ENCODE measurements around the gene FAM184A.

The FAM184A gene

GRCh38 chr6:119065382-119065781 is 13.1 kb downstream of the FAM184A start:
- no peaks in the 10 kb centered on the region for H3K36me3 ChIP-seq (ENCODE audit: insufficient read depth, low read length)
- TF ChIP-seq, protein P1, sequence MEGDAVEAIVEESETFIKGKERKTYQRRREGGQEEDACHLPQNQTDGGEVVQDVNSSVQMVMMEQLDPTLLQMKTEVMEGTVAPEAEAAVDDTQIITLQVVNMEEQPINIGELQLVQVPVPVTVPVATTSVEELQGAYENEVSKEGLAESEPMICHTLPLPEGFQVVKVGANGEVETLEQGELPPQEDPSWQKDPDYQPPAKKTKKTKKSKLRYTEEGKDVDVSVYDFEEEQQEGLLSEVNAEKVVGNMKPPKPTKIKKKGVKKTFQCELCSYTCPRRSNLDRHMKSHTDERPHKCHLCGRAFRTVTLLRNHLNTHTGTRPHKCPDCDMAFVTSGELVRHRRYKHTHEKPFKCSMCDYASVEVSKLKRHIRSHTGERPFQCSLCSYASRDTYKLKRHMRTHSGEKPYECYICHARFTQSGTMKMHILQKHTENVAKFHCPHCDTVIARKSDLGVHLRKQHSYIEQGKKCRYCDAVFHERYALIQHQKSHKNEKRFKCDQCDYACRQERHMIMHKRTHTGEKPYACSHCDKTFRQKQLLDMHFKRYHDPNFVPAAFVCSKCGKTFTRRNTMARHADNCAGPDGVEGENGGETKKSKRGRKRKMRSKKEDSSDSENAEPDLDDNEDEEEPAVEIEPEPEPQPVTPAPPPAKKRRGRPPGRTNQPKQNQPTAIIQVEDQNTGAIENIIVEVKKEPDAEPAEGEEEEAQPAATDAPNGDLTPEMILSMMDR (conservative IDR thresholded peaks at IDR 0.05; ENCODE audit: low read length), result no peak
- TF ChIP-seq EZH2phosphoT487 (IDR thresholded peaks at IDR 0.05; ENCODE audit: borderline replicate concordance), result no peak

GRCh38 chr6:119063491-119063890 is 15.0 kb downstream of the FAM184A start:
- Histone ChIP-seq H3K4me1 (ENCODE audit: insufficient read depth, low read length, poor library complexity, severe bottlenecking) (no peaks in the 10 kb centered on the region), H3K36me3 (ENCODE audit: insufficient read depth, low read length) (no peaks in the 10 kb centered on the region), H2AFZ (ENCODE audit: low read length) (no peak overlapping the region), H3K4me3 (ENCODE audit: low read length, poor library complexity, severe bottlenecking) (no peak overlapping the region), H3K4me2 (ENCODE audit: low read depth, low read length, poor library complexity, severe bottlenecking) (no peak overlapping the region), H3K9me3 (ENCODE audit: insufficient read depth, low read depth, low read length) (no peaks in the 10 kb centered on the region), H3K9me2 (replicated peaks; ENCODE audit: low read depth, low read length) (no peaks in the 10 kb centered on the region), H4K20me1 (ENCODE audit: insufficient read depth, low read length, poor library complexity, severe bottlenecking) (no peaks in the 10 kb centered on the region), H3F3A (ENCODE audit: low read depth) (no peaks in the 10 kb centered on the region), H3K27me3 (ENCODE audit: insufficient read depth, low read length, poor library complexity, severe bottlenecking) (no peaks in the 10 kb centered on the region), H3K9ac (ENCODE audit: low read depth, low read length, poor library complexity, severe bottlenecking) (no peak overlapping the region), H3K79me2 (ENCODE audit: insufficient read depth, low read length) (no peaks in the 10 kb centered on the region)
- TF ChIP-seq, protein P1 (conservative IDR thresholded peaks at IDR 0.05; ENCODE audit: low read length), result no peak
- no peak for TF ChIP-seq EZH2phosphoT487 (IDR thresholded peaks at IDR 0.05; ENCODE audit: borderline replicate concordance)

More at GRCh38 chr6:119065382-119065781, 13.1 kb downstream of the FAM184A start:
- Histone ChIP-seq H3K79me2 (ENCODE audit: insufficient read depth, low read length) (no peaks in the 10 kb centered on the region), H4K20me1 (ENCODE audit: insufficient read depth, low read length, poor library complexity, severe bottlenecking) (no peaks in the 10 kb centered on the region), H3K9me3 (ENCODE audit: insufficient read depth, low read depth, low read length) (no peaks in the 10 kb centered on the region), H3K4me3 (ENCODE audit: low read length, poor library complexity, severe bottlenecking) (no peak overlapping the region), H3F3A (ENCODE audit: low read depth) (no peaks in the 10 kb centered on the region), H3K9me2 (replicated peaks; ENCODE audit: low read depth, low read length) (no peaks in the 10 kb centered on the region), H3K4me1 (ENCODE audit: insufficient read depth, low read length, poor library complexity, severe bottlenecking) (no peaks in the 10 kb centered on the region), H3K4me2 (ENCODE audit: low read depth, low read length, poor library complexity, severe bottlenecking) (no peak overlapping the region), H3K27me3 (ENCODE audit: insufficient read depth, low read length, poor library complexity, severe bottlenecking) (no peaks in the 10 kb centered on the region), H3K9ac (ENCODE audit: low read depth, low read length, poor library complexity, severe bottlenecking) (no peak overlapping the region), H2AFZ (ENCODE audit: low read length) (no peak overlapping the region)

DNA sequence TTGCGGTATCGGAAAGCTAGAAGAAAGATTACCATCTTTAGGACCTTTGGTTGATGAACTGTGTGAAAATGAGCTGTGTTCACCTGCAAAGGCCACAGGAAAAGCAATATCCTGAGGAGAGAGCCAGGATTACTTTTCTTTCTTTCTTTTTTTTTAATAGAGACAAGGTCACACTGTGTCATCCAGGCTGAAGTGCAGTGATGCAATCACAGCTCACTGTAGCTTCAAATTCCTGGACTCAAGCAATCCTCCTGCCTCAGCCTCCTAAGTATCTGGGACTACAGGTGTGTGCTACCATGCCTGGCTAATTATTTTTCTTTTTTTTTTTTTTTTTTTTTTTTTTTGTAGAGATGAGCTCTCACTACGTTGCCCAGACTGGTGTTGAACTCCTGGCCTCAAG is 17.2 kb downstream of the FAM184A start:
- Histone ChIP-seq H2AFZ (ENCODE audit: low read length) (no peak overlapping the region), H3K4me3 (ENCODE audit: low read length, poor library complexity, severe bottlenecking) (no peak overlapping the region), H3K9ac (ENCODE audit: low read depth, low read length, poor library complexity, severe bottlenecking) (no peak overlapping the region), H3K4me1 (ENCODE audit: insufficient read depth, low read length, poor library complexity, severe bottlenecking) (no peaks in the 10 kb centered on the region), H3K27me3 (ENCODE audit: insufficient read depth, low read length, poor library complexity, severe bottlenecking) (no peaks in the 10 kb centered on the region), H3K79me2 (ENCODE audit: insufficient read depth, low read length) (no peaks in the 10 kb centered on the region), H3K9me3 (ENCODE audit: insufficient read depth, low read depth, low read length) (no peaks in the 10 kb centered on the region), H3K9me2 (replicated peaks; ENCODE audit: low read depth, low read length) (no peaks in the 10 kb centered on the region), H3K4me2 (ENCODE audit: low read depth, low read length, poor library complexity, severe bottlenecking) (no peak overlapping the region), H3F3A (ENCODE audit: low read depth) (no peaks in the 10 kb centered on the region), H3K36me3 (ENCODE audit: insufficient read depth, low read length) (no peaks in the 10 kb centered on the region), H4K20me1 (ENCODE audit: insufficient read depth, low read length, poor library complexity, severe bottlenecking) (no peaks in the 10 kb centered on the region)
- TF ChIP-seq, protein P1 (conservative IDR thresholded peaks at IDR 0.05; ENCODE audit: low read length), result no peak
- no peak for TF ChIP-seq EZH2phosphoT487 (IDR thresholded peaks at IDR 0.05; ENCODE audit: borderline replicate concordance)

Measured in Loucy (cell line).